Left ventricle myocardium inferior (tissue), 1 donor: Measurements from ENCODE around the gene KCNQ2. TPM values are rescaled to one million over a fixed set of nuclear protein-coding genes. Genes with fewer than 3 reads are reported as not detected.

ENCODE experiments used
- DNase-seq: peaks from one replicate; pipeline ENCODE4 v3.0.0-alpha.2; 2020
- H3K27ac ChIP-seq: fragments of 200-600 bp; replicated peaks from 2 replicates; pipeline ENCODE4 v1.8.0; 2021
- H3K27me3 ChIP-seq: fragments of 200-600 bp; 2 replicates; pipeline ENCODE4 v1.8.0; 2021; ENCODE audit warnings: low read depth
- H3K36me3 ChIP-seq: fragments of 200-600 bp; 2 replicates; pipeline ENCODE4 v1.8.0; 2021
- H3K4me1 ChIP-seq: fragments of 200-600 bp; 2 replicates; pipeline ENCODE4 v1.8.0; 2021
- H3K4me3 ChIP-seq: fragments of 200-600 bp; 2 replicates; pipeline ENCODE4 v1.8.0; 2021; ENCODE audit warnings: mild to moderate bottlenecking, moderate library complexity
- H3K9me3 ChIP-seq: fragments of 200-600 bp; replicated peaks from 2 replicates; pipeline ENCODE4 v1.8.0; 2021
- intact Hi-C: fragments of 100-400 bp; cut with micrococcal nuclease; formaldehyde crosslinking; loops from one replicate; pipeline ENCODE4 v1.11.0; 2022
- total RNA-seq: library from RNA; stranded (reverse); fragmentation: NEBNext Ultra II Directional; extraction: Animal tissue kit (Norgen Biotek cat#: 25700); gene quantifications from one replicate; pipeline ENCODE4 v1.2.1, GENCODE V29; 2021
- TF ChIP-seq, protein P1 (sequence below): fragments of 200-600 bp; IDR thresholded peaks from 2 replicates; pipeline ENCODE4 v1.8.0; 2021; ENCODE audit warnings: antibody characterized with exemption, mild to moderate bottlenecking, borderline replicate concordance
- donor health status: DM: no; HTN: yes; CAD: no; lungs with severe emphysema.

KCNQ2 gene
- total RNA-seq, 1 donor from 2014 or later, result 2.3 TPM

DNA sequence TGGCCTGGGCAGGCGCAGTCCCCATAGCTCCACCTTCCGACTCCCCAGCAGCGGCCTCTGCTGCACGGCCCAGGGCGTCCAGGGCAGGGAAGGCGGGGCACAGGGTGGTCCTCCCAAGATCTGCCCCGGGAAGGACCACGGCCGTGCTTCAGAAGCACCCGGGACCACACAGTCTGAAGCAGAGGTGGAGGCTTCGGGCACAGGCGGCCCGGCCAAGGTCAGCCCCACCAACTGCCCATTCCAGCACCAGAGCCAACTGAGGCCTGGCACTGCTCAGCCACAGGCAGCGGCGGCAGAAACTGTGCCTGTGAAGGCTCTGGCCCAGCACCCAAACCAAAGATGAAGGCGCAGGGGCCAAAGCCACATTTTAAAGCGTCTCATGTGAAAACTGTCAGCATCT, 20.6 kb downstream of the KCNQ2 start:
- H3K27me3 ChIP-seq, result peaks cover 77% of the 10 kb centered on the region
- intact Hi-C loops, result no loop called here
- peaks cover 35% of the 10 kb centered on the region for H3K4me1 ChIP-seq
- no peaks in the 10 kb centered on the region for H3K9me3 ChIP-seq
- TF ChIP-seq, protein P1, sequence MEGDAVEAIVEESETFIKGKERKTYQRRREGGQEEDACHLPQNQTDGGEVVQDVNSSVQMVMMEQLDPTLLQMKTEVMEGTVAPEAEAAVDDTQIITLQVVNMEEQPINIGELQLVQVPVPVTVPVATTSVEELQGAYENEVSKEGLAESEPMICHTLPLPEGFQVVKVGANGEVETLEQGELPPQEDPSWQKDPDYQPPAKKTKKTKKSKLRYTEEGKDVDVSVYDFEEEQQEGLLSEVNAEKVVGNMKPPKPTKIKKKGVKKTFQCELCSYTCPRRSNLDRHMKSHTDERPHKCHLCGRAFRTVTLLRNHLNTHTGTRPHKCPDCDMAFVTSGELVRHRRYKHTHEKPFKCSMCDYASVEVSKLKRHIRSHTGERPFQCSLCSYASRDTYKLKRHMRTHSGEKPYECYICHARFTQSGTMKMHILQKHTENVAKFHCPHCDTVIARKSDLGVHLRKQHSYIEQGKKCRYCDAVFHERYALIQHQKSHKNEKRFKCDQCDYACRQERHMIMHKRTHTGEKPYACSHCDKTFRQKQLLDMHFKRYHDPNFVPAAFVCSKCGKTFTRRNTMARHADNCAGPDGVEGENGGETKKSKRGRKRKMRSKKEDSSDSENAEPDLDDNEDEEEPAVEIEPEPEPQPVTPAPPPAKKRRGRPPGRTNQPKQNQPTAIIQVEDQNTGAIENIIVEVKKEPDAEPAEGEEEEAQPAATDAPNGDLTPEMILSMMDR, result no peak
- H3K27ac ChIP-seq, result no peak overlapping the region
- H3K36me3 ChIP-seq, result no peaks in the 10 kb centered on the region
- DNase-seq, result no peak
- no peak overlapping the region for H3K4me3 ChIP-seq

DNA sequence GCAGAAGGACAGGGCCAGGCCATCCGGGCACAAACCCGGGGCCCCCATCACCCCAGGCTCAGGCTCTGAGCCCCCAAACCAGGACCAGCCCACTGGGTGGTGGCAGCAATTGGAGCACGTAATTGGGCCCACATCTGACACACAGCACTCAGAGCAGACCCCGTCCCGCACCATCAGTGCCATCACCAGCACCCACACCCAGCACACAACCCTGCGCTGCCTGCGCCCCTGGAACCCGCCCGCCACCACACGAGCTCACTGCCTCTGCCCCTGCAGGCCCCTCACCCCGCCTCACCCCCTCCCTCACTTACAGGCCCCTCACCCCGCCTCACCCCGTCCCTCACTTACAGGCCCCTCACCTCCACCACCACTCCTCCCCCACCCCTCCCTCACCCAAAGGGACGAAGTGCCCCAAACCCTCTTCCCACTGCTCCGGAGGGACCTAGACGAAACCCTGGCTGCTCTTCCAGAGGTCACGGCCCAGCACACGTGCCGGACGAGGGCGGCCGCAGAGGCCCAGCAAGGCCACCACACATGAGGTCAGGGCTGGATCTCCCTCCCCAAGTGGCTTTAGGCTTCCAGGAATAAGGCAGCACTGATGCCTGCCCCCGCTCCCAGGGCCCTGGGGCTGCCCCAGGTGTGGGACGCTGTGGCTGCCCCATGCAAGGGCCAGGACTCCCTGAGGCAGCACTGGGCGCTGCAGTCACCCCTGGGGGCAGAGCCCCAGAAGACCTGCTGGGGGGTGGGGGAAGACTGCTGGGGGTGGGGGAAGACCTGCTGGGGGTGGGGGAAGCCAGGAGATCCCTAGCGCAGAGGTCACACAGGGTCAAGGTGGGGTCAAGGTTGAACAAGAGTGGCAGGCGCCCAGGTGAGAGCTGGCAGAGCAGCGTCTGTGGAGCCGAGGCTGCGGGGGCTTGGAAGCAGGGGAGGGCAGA, 22.4 kb downstream of the KCNQ2 start:
- no peaks in the 10 kb centered on the region for H3K36me3 ChIP-seq
- H3K9me3 ChIP-seq, result no peaks in the 10 kb centered on the region
- H3K27ac ChIP-seq, result no peak overlapping the region
- DNase-seq, result no peak
- H3K4me3 ChIP-seq, result no peak overlapping the region
- H3K27me3 ChIP-seq, result peaks cover 70% of the 10 kb centered on the region
- intact Hi-C loops, result no loop called here
- TF ChIP-seq, protein P1, result no peak
- H3K4me1 ChIP-seq, result peaks cover 21% of the 10 kb centered on the region

DNA sequence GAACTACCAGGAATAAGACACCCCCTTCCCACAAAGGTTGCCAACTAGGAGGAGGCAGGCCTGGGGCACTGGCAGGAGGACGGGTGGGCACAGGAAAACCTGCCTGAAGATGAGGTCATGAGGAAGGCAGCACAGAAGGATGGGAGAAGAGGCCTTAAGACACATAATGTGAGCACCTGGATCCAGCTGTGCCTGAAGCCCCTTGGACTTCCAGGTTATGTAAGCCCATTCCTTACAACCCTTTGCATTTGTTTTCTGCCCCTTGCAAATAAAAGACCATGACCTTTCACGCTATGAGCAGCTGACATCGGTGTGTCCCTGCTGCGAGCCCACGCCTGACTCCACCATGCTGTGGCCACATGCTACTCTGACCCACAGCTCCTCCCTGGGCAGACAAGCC, 23.4 kb downstream of the KCNQ2 start:
- H3K4me1 ChIP-seq, result peaks cover 11% of the 10 kb centered on the region
- H3K27me3 ChIP-seq, result peaks cover 61% of the 10 kb centered on the region
- no peak overlapping the region for H3K27ac ChIP-seq
- H3K36me3 ChIP-seq, result no peaks in the 10 kb centered on the region
- no peaks in the 10 kb centered on the region for H3K9me3 ChIP-seq
- H3K4me3 ChIP-seq, result no peak overlapping the region
- TF ChIP-seq, protein P1, result no peak
- intact Hi-C loops, result no loop called here
- DNase-seq, result no peak

DNA sequence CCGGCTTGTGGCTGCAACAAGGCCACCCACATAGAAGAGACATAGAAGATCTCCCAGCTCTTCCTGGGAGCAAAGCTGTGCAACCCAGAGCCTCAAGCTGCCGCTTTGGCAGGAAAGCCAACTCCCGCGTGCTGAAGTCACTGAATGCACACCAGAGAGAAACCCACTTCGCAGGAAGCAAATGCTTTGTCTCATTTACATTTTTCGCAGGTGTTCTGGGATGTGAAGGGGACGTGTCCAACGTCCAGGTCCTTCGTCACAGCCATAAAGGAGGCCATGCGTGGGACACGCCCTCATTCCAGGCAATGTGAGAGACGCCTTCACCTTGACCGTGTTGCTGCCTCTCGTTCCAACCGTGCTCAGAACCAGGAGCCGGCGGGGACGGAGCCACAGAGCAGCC, 24.4 kb downstream of the KCNQ2 start:
- Histone ChIP-seq H3K9me3 (no peaks in the 10 kb centered on the region), H3K27me3 (peaks cover 53% of the 10 kb centered on the region), H3K4me3 (no peak overlapping the region), H3K27ac (no peak overlapping the region), H3K4me1 (peaks cover 1% of the 10 kb centered on the region), H3K36me3 (no peaks in the 10 kb centered on the region)
- TF ChIP-seq, protein P1, result no peak
- intact Hi-C loops, result no loop called here
- DNase-seq, result no peak

DNA sequence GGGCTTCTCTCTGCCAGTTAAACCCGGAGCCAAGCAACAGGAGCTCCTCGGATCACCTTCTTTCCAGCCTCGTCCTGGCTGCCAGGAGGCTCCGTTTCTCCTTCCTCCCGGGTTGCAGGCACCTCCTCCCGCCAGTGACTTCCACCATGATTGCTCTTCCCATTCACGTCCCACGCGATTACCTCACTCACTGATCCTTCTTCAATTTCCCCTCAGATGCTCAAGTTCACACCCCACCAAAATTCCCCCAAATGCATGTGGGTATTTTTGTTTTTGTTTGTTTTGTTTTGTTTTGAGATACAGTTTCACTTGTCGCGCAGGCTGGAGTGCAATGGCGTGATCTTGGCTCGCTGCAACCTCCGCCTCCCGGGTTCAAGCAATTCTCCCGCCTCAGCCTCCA, 25.1 kb downstream of the KCNQ2 start:
- TF ChIP-seq, protein P1, result no peak
- DNase-seq, result no peak

More for the DNA sequence above, 25.1 kb downstream of the KCNQ2 start:
- Histone ChIP-seq H3K4me3 (no peak overlapping the region), H3K27me3 (peaks cover 46% of the 10 kb centered on the region), H3K36me3 (no peaks in the 10 kb centered on the region), H3K27ac (no peak overlapping the region), H3K4me1 (no peaks in the 10 kb centered on the region), H3K9me3 (no peaks in the 10 kb centered on the region)
- intact Hi-C loops, result no loop called here
